Measurements from ENCODE around the gene TNFAIP8L3. TPM values are rescaled to one million over a fixed set of nuclear protein-coding genes. Genes with fewer than 3 reads are reported as not detected.

The TNFAIP8L3 gene
- total and polyA plus RNA-seq, 4 donors, result 3.8 to 8.2 (median 6.8) TPM

- H3K27me3 ChIP-seq (ENCODE audit: control insufficient read depth, insufficient read depth, low read length), result no peaks in the 10 kb centered on the region
- no peak overlapping the region for H3K4me3 ChIP-seq (ENCODE audit: low read depth, low read length)
- no peaks in the 10 kb centered on the region for H3K36me3 ChIP-seq (ENCODE audit: control insufficient read depth, insufficient read depth, low read length)
- H3K27ac ChIP-seq (ENCODE audit: low read depth, low read length), result no peak overlapping the region
- H3K9me3 ChIP-seq (ENCODE audit: control insufficient read depth, insufficient read depth, low read length), result no peaks in the 10 kb centered on the region
- H3K4me1 ChIP-seq (ENCODE audit: control insufficient read depth, insufficient read depth, low read length), result no peaks in the 10 kb centered on the region
- WGBS (ENCODE audit: insufficient coverage), result 98% methylated on average over 5 of the region's 6 CpGs
- no peak for DNase-seq (ENCODE audit: low read depth in 4 of 6, low spot score in 6 of 6)
These were observed 63.9 kb downstream of the TNFAIP8L3 start for GRCh38 chr15:51030649-51031316.

- no peaks in the 10 kb centered on the region for H3K27me3 ChIP-seq (ENCODE audit: control insufficient read depth, insufficient read depth, low read length)
These were observed 69.3 kb downstream of the TNFAIP8L3 start for GRCh38 chr15:51025454-51025846.

GRCh38 chr15:51024735-51025453 lies 69.8 kb downstream of the TNFAIP8L3 start:
- Histone ChIP-seq H3K9me3 (ENCODE audit: control insufficient read depth, insufficient read depth, low read length) (no peaks in the 10 kb centered on the region), H3K27ac (ENCODE audit: low read depth, low read length) (no peak overlapping the region), H3K36me3 (ENCODE audit: control insufficient read depth, insufficient read depth, low read length) (no peaks in the 10 kb centered on the region), H3K4me1 (ENCODE audit: control insufficient read depth, insufficient read depth, low read length) (peaks cover 4% of the 10 kb centered on the region), H3K4me3 (ENCODE audit: low read depth, low read length) (no peak overlapping the region), H3K27me3 (ENCODE audit: control insufficient read depth, insufficient read depth, low read length) (no peaks in the 10 kb centered on the region)
- WGBS (ENCODE audit: insufficient coverage), result 80% methylated on average over 1 of the region's 4 CpGs
- DNase-seq (ENCODE audit: low read depth in 4 of 6, low spot score in 6 of 6), result peak in 2 of 6 donors; percentile 38 to 91

More at GRCh38 chr15:51025454-51025846, 69.3 kb downstream of the TNFAIP8L3 start:
- no peak overlapping the region for H3K4me3 ChIP-seq (ENCODE audit: low read depth, low read length)
- peaks cover 4% of the 10 kb centered on the region for H3K4me1 ChIP-seq (ENCODE audit: control insufficient read depth, insufficient read depth, low read length)
- peak in 1 of 6 donors; percentile 19 for DNase-seq (ENCODE audit: low read depth in 4 of 6, low spot score in 6 of 6)
- no peaks in the 10 kb centered on the region for H3K36me3 ChIP-seq (ENCODE audit: control insufficient read depth, insufficient read depth, low read length)
- no peak overlapping the region for H3K27ac ChIP-seq (ENCODE audit: low read depth, low read length)
- 69% methylated on average over 3 of the region's 3 CpGs for WGBS (ENCODE audit: insufficient coverage)
- H3K9me3 ChIP-seq (ENCODE audit: control insufficient read depth, insufficient read depth, low read length), result no peaks in the 10 kb centered on the region

GRCh38 chr15:51023499-51023898 lies 71.2 kb downstream of the TNFAIP8L3 start:
- H3K27ac ChIP-seq (ENCODE audit: low read depth, low read length), result no peak overlapping the region

GRCh38 chr15:51022206-51022605 lies 72.5 kb downstream of the TNFAIP8L3 start:
- H3K27ac ChIP-seq (ENCODE audit: low read depth, low read length), result no peak overlapping the region
- H3K9me3 ChIP-seq (ENCODE audit: control insufficient read depth, insufficient read depth, low read length), result no peaks in the 10 kb centered on the region
- H3K4me3 ChIP-seq (ENCODE audit: low read depth, low read length), result no peak overlapping the region
- no peaks in the 10 kb centered on the region for H3K27me3 ChIP-seq (ENCODE audit: control insufficient read depth, insufficient read depth, low read length)
- DNase-seq (ENCODE audit: low read depth in 4 of 6, low spot score in 6 of 6), result no peak
- H3K36me3 ChIP-seq (ENCODE audit: control insufficient read depth, insufficient read depth, low read length), result no peaks in the 10 kb centered on the region
- peaks cover 4% of the 10 kb centered on the region for H3K4me1 ChIP-seq (ENCODE audit: control insufficient read depth, insufficient read depth, low read length)

More at GRCh38 chr15:51023499-51023898, 71.2 kb downstream of the TNFAIP8L3 start:
- no peaks in the 10 kb centered on the region for H3K9me3 ChIP-seq (ENCODE audit: control insufficient read depth, insufficient read depth, low read length)
- H3K4me1 ChIP-seq (ENCODE audit: control insufficient read depth, insufficient read depth, low read length), result peaks cover 4% of the 10 kb centered on the region
- no peak overlapping the region for H3K4me3 ChIP-seq (ENCODE audit: low read depth, low read length)
- no CpG with 5 or more reads among the region's 1 CpG for WGBS (ENCODE audit: insufficient coverage)
- H3K27me3 ChIP-seq (ENCODE audit: control insufficient read depth, insufficient read depth, low read length), result no peaks in the 10 kb centered on the region
- no peak for DNase-seq (ENCODE audit: low read depth in 4 of 6, low spot score in 6 of 6)
- H3K36me3 ChIP-seq (ENCODE audit: control insufficient read depth, insufficient read depth, low read length), result no peaks in the 10 kb centered on the region

- no peak overlapping the region for H3K27ac ChIP-seq (ENCODE audit: low read depth, low read length)
- no CpG with 5 or more reads among the region's 1 CpG for WGBS (ENCODE audit: insufficient coverage)
- H3K36me3 ChIP-seq (ENCODE audit: control insufficient read depth, insufficient read depth, low read length), result no peaks in the 10 kb centered on the region
- no peaks in the 10 kb centered on the region for H3K27me3 ChIP-seq (ENCODE audit: control insufficient read depth, insufficient read depth, low read length)
- no peak overlapping the region for H3K4me3 ChIP-seq (ENCODE audit: low read depth, low read length)
- H3K4me1 ChIP-seq (ENCODE audit: control insufficient read depth, insufficient read depth, low read length), result no peaks in the 10 kb centered on the region
- no peaks in the 10 kb centered on the region for H3K9me3 ChIP-seq (ENCODE audit: control insufficient read depth, insufficient read depth, low read length)
- DNase-seq (ENCODE audit: low read depth in 4 of 6, low spot score in 6 of 6), result no peak
These were observed 78.1 kb downstream of the TNFAIP8L3 start for GRCh38 chr15:51016615-51017014.

GRCh38 chr15:51011212-51011611 lies 83.5 kb downstream of the TNFAIP8L3 start:
- no peak for DNase-seq (ENCODE audit: low read depth in 4 of 6, low spot score in 6 of 6)
- Histone ChIP-seq H3K27me3 (ENCODE audit: control insufficient read depth, insufficient read depth, low read length) (no peaks in the 10 kb centered on the region), H3K36me3 (ENCODE audit: control insufficient read depth, insufficient read depth, low read length) (no peaks in the 10 kb centered on the region), H3K27ac (ENCODE audit: low read depth, low read length) (no peak overlapping the region), H3K9me3 (ENCODE audit: control insufficient read depth, insufficient read depth, low read length) (no peaks in the 10 kb centered on the region), H3K4me3 (ENCODE audit: low read depth, low read length) (no peak overlapping the region), H3K4me1 (ENCODE audit: control insufficient read depth, insufficient read depth, low read length) (no peaks in the 10 kb centered on the region)
- WGBS (ENCODE audit: insufficient coverage), result no CpG with 5 or more reads among the region's 1 CpG

GRCh38 chr15:51007131-51007666 lies 87.5 kb downstream of the TNFAIP8L3 start:
- Histone ChIP-seq H3K36me3 (ENCODE audit: control insufficient read depth, insufficient read depth, low read length) (no peaks in the 10 kb centered on the region), H3K9me3 (ENCODE audit: control insufficient read depth, insufficient read depth, low read length) (no peaks in the 10 kb centered on the region), H3K27ac (ENCODE audit: low read depth, low read length) (no peak overlapping the region), H3K4me1 (ENCODE audit: control insufficient read depth, insufficient read depth, low read length) (no peaks in the 10 kb centered on the region), H3K4me3 (ENCODE audit: low read depth, low read length) (no peak overlapping the region), H3K27me3 (ENCODE audit: control insufficient read depth, insufficient read depth, low read length) (no peaks in the 10 kb centered on the region)
- WGBS (ENCODE audit: insufficient coverage), result 80% methylated on average over 1 of the region's 4 CpGs
- DNase-seq (ENCODE audit: low read depth in 4 of 6, low spot score in 6 of 6), result peak in 1 of 6 donors; percentile 88
